SU-DHL-6 (cell line): ENCODE results near the gene TMEM214.

Experiments used
- CTCF ChIP-seq: fragments of 200-600 bp; sonication (generic); IDR thresholded peaks from one replicate; pipeline ENCODE4 v1.5.1; 2017; ENCODE audit warnings: antibody characterized with exemption, mild to moderate bottlenecking, low read length, moderate library complexity; ENCODE audit not compliant: insufficient read depth, poor library complexity, severe bottlenecking
- EZH2phosphoT487 ChIP-seq: fragments of 200-600 bp; sonication (generic), shearing (Covaris generic); conservative IDR thresholded peaks from 2 replicates; pipeline ENCODE4 v1.6.1; 2018; ENCODE audit warnings: mild to moderate bottlenecking, antibody characterized with exemption, low read length, moderate library complexity, mixed read lengths

GRCh38 chr2:27003857-27004256 is 28.9 kb upstream of the TMEM214 start:
- no peak for TF ChIP-seq CTCF
- TF ChIP-seq EZH2phosphoT487: no peak
